K562 (cell line): Measurements from ENCODE around the gene SPTBN4. TPM values are rescaled to one million over a fixed set of nuclear protein-coding genes. Genes with fewer than 3 reads are reported as not detected.

Source experiments
- EGR1 ChIP-seq: fragments of 450-650 bp; conservative IDR thresholded peaks from 2 replicates; pipeline ENCODE4 v1.6.1; 2017; ENCODE audit warnings: mild to moderate bottlenecking
- FOSL1 ChIP-seq: fragments of 200-800 bp; sonication (Bioruptor generic); conservative IDR thresholded peaks from 2 replicates; pipeline ENCODE4 v1.6.1; 2016; ENCODE audit warnings: missing genetic modification characterization, missing compliant biosample characterization
- GABPB2 ChIP-seq: fragments of 250-450 bp; sonication (Bioruptor Pico); conservative IDR thresholded peaks from 2 replicates; pipeline ENCODE4 v1.5.1; 2021; ENCODE audit warnings: mild to moderate bottlenecking
- GTF2E2 ChIP-seq: fragments of 200-800 bp; sonication (Bioruptor generic); IDR thresholded peaks from 2 replicates; pipeline ENCODE4 v1.6.1; 2016; ENCODE audit warnings: missing genetic modification characterization, missing compliant biosample characterization
- HNRNPK ChIP-seq: fragments of 200-400 bp; formaldehyde crosslinking; IDR thresholded peaks from one replicate; pipeline ENCODE4 v1.6.1; 2018; ENCODE audit warnings: mild to moderate bottlenecking, low read depth, low read length; ENCODE audit not compliant: poor library complexity, severe bottlenecking
- KHSRP ChIP-seq: fragments of 450-650 bp; IDR thresholded peaks from 2 replicates; pipeline ENCODE4 v1.6.1; 2017
- KLF13 ChIP-seq: fragments of 450-650 bp; IDR thresholded peaks from 2 replicates; pipeline ENCODE4 v1.6.1; 2016; ENCODE audit warnings: missing genetic modification characterization, low read depth, mild to moderate bottlenecking, missing compliant biosample characterization, moderate library complexity, borderline replicate concordance
- MGA ChIP-seq: fragments of 450-650 bp; IDR thresholded peaks from 2 replicates; pipeline ENCODE4 v1.6.1; 2016; ENCODE audit warnings: mild to moderate bottlenecking, moderate library complexity
- POLR2AphosphoS2 ChIP-seq: IDR thresholded peaks from 2 replicates; pipeline ENCODE4 v1.6.1; 2012; ENCODE audit warnings: low read length, improper control_type of control experiment
- RBM25 ChIP-seq: fragments of 200-400 bp; formaldehyde crosslinking; IDR thresholded peaks from 2 replicates; pipeline ENCODE4 v1.6.1; 2018; ENCODE audit warnings: low read length, low read depth, moderate library complexity; ENCODE audit not compliant: severe bottlenecking
- RCOR1 ChIP-seq, 2 experiments: IDR thresholded peaks; 2 replicates each; pipeline ENCODE4 v1.6.1; 2012; ENCODE audit warnings: low read depth in 2 of 2, low read length in 2 of 2, borderline replicate concordance in 1 of 2, improper control_type of control experiment in 1 of 2
- RNF2 ChIP-seq: sonication (generic); IDR thresholded peaks from 2 replicates; pipeline ENCODE4 v1.6.1; 2016
- SRSF1 ChIP-seq: fragments of 200-400 bp; formaldehyde crosslinking; IDR thresholded peaks from 2 replicates; pipeline ENCODE4 v1.6.1; 2017; ENCODE audit warnings: mild to moderate bottlenecking, low read depth, low read length, moderate library complexity
- SRSF9 ChIP-seq: fragments of 200-400 bp; formaldehyde crosslinking; IDR thresholded peaks from 2 replicates; pipeline ENCODE4 v1.6.1; 2017; ENCODE audit warnings: low read depth, low read length, borderline replicate concordance
- XRCC5 ChIP-seq: fragments of 200-400 bp; formaldehyde crosslinking; IDR thresholded peaks from 2 replicates; pipeline ENCODE4 v1.6.1; 2017; ENCODE audit warnings: low read depth, mild to moderate bottlenecking, low read length
- ZNF274 ChIP-seq: IDR thresholded peaks from 2 replicates; pipeline ENCODE4 v1.6.1; 2011; ENCODE audit warnings: low read depth, mild to moderate bottlenecking, low read length, moderate library complexity, borderline replicate concordance
- polyA plus RNA-seq, 8 experiments: library from polyadenylated mRNA; depleted of rRNA in 4 of 8; stranded (reverse) in 5 of 8; unstranded in 3 of 8; fragments of >200 nt; fragmentation: Nextera tagmentation in 2 of 8; fragmentation: Illumina TruSeq in 1 of 8; extraction: Ambion mirVana in 2 of 8; extraction: Trizol in 1 of 8; gene quantifications; 2 replicates each; pipeline versions ENCODE4 v1.2.1 to v1.2.3, GENCODE V29; 2011 to 2014; ENCODE audit warnings: inconsistent platforms in 1 of 8, missing spikeins in 1 of 8
- total RNA-seq, 7 experiments: library from RNA; depleted of rRNA in 6 of 7; stranded (reverse); fragments of >200 nt in 6 of 7; fragmentation: Illumina TruSeq in 2 of 7; extraction: Trizol in 2 of 7; gene quantifications; 2 replicates each; pipeline versions ENCODE4 v1.2.1 to v1.2.3, GENCODE V29; 2011 to 2021; ENCODE audit warnings: low replicate concordance in 1 of 7
- TF ChIP-seq, protein P1 (sequence below): sonication (generic); formaldehyde crosslinking; IDR thresholded peaks from 2 replicates; pipeline ENCODE4 v1.8.0; 2022; ENCODE audit warnings: mild to moderate bottlenecking, missing genetic modification reagents

SPTBN4 gene
- total and polyA plus RNA-seq, 9 of the 15 experiments (the other 6 are each of a cell fraction or from before 2014, with no cell fraction given), result 0.01 to 1.5 (median 0.86) TPM

DNA sequence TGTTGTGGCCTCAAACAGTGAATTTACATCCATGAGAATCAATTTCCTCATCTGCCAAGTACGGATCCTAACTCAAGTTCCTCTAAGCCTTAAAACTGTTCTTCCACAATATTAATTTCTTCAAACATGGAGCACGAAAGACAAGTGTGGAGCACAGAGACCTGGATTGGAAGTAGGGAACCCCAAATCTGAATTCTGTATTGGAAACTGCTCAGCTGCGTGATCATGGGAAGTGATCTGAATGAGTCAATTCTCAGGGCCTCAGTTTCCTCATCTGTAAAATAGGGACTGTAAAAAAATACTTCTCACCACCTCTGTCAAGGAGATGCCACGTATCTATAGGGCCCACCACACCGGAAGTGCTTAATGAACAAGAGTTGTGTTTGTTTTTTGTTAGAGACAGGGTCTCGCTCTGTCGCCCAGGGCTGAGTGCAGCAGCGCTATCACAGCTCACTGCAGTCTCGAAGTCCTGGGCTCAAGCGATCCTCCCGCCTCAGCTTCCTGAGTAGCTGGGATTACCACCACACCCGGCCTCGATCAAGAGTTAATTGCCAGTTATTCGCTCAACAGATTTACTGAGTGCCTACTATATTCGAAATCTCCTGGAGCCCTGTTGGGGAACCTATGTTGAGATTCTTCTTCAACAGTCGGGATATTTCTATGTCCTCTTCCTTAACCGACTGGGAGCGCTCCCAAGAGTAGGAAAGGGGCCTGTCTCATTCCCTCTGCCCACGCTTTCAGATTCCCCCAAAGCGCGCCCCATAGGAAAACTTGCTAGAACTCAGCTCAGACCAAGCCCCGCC lies 24.3 kb upstream of the SPTBN4 start (continued):
- TF ChIP-seq MGA (no peak), RNF2 (no peak), RBM25 (peak; percentile 35), GABPB2 (no peak), SRSF9 (no peak), SRSF1 (no peak), KLF13 (tag) (no peak), RCOR1 (IDR thresholded peaks at IDR 0.05; ENCODE audit: borderline replicate concordance in 1 of 2, low read depth in 2 of 2, low read length in 2 of 2) (no peak), EGR1 (peak; percentile 83), POLR2AphosphoS2 (no peak), FOSL1 (tag) (no peak), HNRNPK (no peak), XRCC5 (no peak), GTF2E2 (tag) (0 out of 2 replicates have a peak, but pooled peaks have one; percentile 5), ZNF274 (no peak), KHSRP (no peak)
- TF ChIP-seq, protein P1, sequence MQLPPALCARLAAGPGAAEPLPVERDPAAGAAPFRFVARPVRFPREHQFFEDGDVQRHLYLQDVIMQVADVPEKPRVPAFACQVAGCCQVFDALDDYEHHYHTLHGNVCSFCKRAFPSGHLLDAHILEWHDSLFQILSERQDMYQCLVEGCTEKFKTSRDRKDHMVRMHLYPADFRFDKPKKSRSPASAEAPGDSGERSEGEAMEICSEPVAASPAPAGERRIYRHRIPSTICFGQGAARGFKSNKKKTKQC, result peak; percentile 43; the same call in 1 of the 2 replicates
